ENCODE results near the gene FEV. TPM values are rescaled to one million over a fixed set of nuclear protein-coding genes. Genes with fewer than 3 reads are reported as not detected.

FEV gene
- total RNA-seq, 1 donor from 2014 or later, result 0.56 TPM

- Mint-ChIP-seq H3K27ac (ENCODE audit: unreplicated experiment) (no peak overlapping the region), H3K4me1 (ENCODE audit: unreplicated experiment) (no peaks in the 10 kb centered on the region), H3K9me3 (ENCODE audit: unreplicated experiment) (no peaks in the 10 kb centered on the region), H3K36me3 (ENCODE audit: low read depth, unreplicated experiment) (no peaks in the 10 kb centered on the region), H3K27me3 (ENCODE audit: unreplicated experiment) (peaks cover 21% of the 10 kb centered on the region), H3K4me3 (ENCODE audit: unreplicated experiment) (no peak overlapping the region)
- DNase-seq (ENCODE audit: low spot score), result no peak
- no peak for TF ChIP-seq CTCF (IDR thresholded peaks at IDR 0.05; ENCODE audit: unreplicated experiment)
These were observed 32.4 kb upstream of the FEV start for GRCh38 chr2:219017201-219017931.

GRCh38 chr2:219016721-219017120 lies 31.7 kb upstream of the FEV start:
- H3K4me3 Mint-ChIP-seq (ENCODE audit: unreplicated experiment), result no peak overlapping the region
- no peaks in the 10 kb centered on the region for H3K4me1 Mint-ChIP-seq (ENCODE audit: unreplicated experiment)
- no peak overlapping the region for H3K27ac Mint-ChIP-seq (ENCODE audit: unreplicated experiment)
- H3K9me3 Mint-ChIP-seq (ENCODE audit: unreplicated experiment), result no peaks in the 10 kb centered on the region
- no peak for TF ChIP-seq CTCF (IDR thresholded peaks at IDR 0.05; ENCODE audit: unreplicated experiment)
- H3K36me3 Mint-ChIP-seq (ENCODE audit: low read depth, unreplicated experiment), result no peaks in the 10 kb centered on the region
- H3K27me3 Mint-ChIP-seq (ENCODE audit: unreplicated experiment), result peaks cover 21% of the 10 kb centered on the region
- no peak for DNase-seq (ENCODE audit: low spot score)

- Mint-ChIP-seq H3K27me3 (ENCODE audit: unreplicated experiment) (peaks cover 10% of the 10 kb centered on the region), H3K4me3 (ENCODE audit: unreplicated experiment) (no peak overlapping the region), H3K9me3 (ENCODE audit: unreplicated experiment) (no peaks in the 10 kb centered on the region), H3K4me1 (ENCODE audit: unreplicated experiment) (peaks cover 3% of the 10 kb centered on the region), H3K36me3 (ENCODE audit: low read depth, unreplicated experiment) (no peaks in the 10 kb centered on the region), H3K27ac (ENCODE audit: unreplicated experiment) (no peak overlapping the region)
- no peak for TF ChIP-seq CTCF (IDR thresholded peaks at IDR 0.05; ENCODE audit: unreplicated experiment)
- DNase-seq (ENCODE audit: low spot score), result no peak
These were observed 25.9 kb upstream of the FEV start for GRCh38 chr2:219010873-219011272.

- DNase-seq (ENCODE audit: low spot score), result no peak
- peaks cover 12% of the 10 kb centered on the region for H3K27me3 Mint-ChIP-seq (ENCODE audit: unreplicated experiment)
These were observed 25.3 kb upstream of the FEV start for GRCh38 chr2:219010162-219010756.

More at GRCh38 chr2:219010162-219010756, 25.3 kb upstream of the FEV start:
- TF ChIP-seq CTCF (IDR thresholded peaks at IDR 0.05; ENCODE audit: unreplicated experiment), result no peak
- Mint-ChIP-seq H3K9me3 (ENCODE audit: unreplicated experiment) (no peaks in the 10 kb centered on the region), H3K4me1 (ENCODE audit: unreplicated experiment) (peaks cover 3% of the 10 kb centered on the region), H3K27ac (ENCODE audit: unreplicated experiment) (no peak overlapping the region), H3K4me3 (ENCODE audit: unreplicated experiment) (no peak overlapping the region), H3K36me3 (ENCODE audit: low read depth, unreplicated experiment) (no peaks in the 10 kb centered on the region)

Measured in endothelial cell (in vitro differentiated cells).